Measurements from ENCODE around the gene GABARAPL2. TPM values are rescaled to one million over a fixed set of nuclear protein-coding genes. Genes with fewer than 3 reads are reported as not detected.
"Not testable (repeated sequence)": the region's sequence is repeated elsewhere in the genome, so short reads cannot be mapped to it uniquely, and the experiment has no call there.

Gene GABARAPL2, protein sequence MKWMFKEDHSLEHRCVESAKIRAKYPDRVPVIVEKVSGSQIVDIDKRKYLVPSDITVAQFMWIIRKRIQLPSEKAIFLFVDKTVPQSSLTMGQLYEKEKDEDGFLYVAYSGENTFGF
- polyA plus RNA-seq (2013, experiment 1 of 2; ENCODE audit: insufficient read length): 66.7 TPM
- 73.4 TPM for polyA plus RNA-seq (2013, experiment 2 of 2; ENCODE audit: insufficient read length)

DNA sequence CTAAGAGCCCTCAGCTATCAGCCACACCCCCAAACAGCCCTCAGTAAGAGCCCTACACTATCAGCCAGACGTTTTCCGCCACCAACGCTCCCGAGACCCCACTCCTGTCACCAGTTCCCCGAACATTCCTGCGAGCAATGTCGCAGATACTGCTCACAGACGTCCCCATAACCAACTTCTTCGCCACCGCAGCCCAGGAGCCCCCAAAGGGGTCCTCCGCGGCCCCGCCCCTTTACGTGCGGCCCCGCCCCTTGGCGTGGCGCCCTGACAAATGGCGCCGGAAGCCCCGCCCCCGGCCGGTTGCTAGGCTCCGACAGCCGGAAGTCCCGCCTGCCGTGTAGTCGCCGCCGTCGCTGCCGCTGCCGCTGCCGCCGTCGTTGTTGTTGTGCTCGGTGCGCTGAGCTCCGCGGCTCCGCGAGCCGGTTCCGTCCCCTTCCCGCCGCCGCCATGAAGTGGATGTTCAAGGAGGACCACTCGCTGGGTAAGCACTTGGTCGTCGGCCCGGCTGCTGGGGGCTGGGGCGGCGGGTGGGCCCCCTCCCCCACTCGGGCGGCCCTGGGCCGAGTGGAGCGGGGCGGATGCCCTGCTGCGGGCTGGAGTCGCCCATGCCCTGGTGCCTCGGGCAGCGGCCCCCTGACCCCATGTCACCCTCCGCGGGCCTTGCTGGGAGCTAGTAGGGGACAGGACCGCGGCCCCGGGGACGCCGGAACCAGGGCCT lies at the start of gene GABARAPL2:
Gene GABARAPL2, plus strand, starts transcription at position 340 of the 718 bp plus-strand sequence. Its CDS starts 108 bp downstream, at position 448.
- peak; percentile 73 for DNase-seq

DNA sequence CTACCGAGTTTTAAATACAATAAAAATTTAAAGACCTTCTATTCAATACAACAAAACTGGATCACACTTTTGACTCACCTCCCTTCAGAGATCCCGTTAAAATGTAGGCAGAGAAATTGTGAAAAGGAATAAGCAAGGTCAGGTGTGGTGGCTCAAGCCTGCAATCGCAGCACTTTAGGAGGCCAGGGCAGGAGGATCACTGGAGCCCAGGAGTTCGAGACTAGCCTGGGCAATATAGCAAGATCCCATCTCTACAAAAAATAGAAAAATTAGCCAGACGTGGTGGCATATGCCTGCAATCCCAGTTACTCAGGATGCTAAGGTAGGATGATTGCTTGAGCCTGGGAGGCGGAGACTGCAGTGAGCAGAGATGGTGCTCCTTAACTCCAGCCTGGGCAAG lies 47.0 kb upstream of the GABARAPL2 start:
- no peak for DNase-seq

DNA sequence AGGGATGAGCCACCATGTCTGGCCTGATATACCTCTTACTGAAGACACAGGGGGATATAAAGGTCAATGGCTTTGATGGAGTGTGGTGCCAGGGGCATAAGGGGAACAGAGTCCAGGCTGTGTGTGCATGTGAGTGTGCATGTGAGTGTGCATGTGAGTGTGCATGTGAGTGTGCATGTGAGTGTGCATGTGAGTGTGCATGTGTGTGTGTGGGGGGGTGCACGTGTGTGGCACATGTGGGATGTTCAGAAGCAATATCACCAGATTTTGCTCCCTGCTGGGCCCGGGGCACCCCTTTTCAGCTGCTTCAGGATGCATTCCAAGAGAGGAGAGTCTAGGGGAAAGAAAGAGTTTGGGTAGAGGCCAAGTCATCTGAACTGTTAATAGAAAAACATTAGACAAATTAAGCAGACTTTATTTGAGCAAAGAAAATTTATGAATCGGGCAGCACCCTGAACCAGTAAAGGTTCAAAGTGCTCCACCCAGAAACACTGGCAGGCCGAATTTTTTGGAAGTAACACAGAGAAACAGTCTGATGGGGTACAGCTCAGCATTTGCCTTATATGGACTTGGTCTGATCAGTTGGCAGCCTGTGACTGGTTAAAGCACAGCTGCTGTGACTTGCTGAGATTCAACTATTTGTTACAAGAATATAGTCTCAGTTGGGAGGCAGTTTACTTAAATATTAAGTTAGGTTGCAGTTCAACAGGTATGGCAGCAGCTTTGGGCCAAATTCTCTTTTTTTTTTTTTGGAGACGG lies 40.0 kb upstream of the GABARAPL2 start:
- no peak for DNase-seq

DNA sequence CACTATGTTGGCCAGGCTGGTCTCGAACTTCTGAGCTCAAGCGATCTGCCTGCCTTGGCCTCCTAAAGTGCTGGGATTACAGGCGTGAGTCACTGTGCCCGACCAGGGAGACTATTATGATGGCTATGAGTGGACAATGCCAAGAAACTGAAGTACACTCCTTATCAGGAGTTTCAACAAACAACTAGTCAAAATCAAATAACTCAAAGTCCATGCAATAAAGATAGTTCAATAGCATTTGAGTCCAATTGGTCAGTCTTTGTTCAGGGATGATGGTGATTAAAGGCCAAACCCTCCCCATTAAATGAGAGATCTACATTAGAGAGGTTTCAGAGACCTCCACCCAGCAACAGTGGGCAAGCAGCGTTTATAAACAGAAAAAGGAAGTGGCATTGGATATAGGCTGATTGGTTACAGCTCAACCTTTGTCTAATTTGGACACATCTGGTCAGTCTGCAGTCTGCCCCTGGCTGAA lies 38.3 kb upstream of the GABARAPL2 start:
- no peak for DNase-seq

DNA sequence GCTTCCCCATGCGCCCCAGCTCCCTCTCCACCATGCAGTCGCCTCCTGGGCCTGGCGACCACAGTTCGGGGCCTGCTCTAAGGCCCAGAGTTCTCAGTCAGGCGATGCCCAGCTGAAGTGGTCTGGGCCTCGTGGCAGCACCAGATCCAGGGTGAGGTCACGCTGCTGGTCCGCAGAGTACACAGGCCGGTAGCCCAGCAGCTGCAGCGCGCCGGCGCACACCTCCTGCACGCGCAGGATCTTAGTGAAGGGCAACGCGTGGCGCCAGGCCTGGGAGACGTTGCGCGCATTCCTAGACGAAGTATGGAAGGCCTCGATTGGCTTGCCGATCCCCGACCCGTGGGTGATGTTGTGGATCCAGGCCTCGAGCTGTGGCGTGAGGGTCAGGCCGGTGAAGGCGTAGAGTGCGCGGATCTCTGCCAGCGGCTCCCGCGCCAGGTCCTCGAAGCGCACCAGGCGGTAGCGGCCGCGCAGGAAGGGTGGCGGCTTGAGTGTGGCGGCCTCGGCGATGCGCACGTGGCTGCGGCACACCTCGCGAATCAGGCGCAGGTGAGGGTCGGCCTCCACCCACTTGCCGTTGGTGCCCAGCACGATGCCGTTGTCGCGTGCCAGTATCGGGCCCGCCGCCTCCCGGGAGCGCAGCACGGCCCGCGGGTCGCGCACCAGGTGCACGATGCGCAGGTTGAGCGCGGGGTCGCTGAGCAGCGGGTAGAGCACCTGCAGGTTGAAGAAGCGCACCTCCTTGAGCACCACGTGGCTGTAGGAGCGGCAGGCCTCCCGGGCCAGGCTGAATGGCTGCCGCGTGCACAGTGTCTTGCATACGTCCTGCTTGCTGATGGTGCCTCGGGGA lies 36.9 kb upstream of the GABARAPL2 start:
- no peak for DNase-seq

DNA sequence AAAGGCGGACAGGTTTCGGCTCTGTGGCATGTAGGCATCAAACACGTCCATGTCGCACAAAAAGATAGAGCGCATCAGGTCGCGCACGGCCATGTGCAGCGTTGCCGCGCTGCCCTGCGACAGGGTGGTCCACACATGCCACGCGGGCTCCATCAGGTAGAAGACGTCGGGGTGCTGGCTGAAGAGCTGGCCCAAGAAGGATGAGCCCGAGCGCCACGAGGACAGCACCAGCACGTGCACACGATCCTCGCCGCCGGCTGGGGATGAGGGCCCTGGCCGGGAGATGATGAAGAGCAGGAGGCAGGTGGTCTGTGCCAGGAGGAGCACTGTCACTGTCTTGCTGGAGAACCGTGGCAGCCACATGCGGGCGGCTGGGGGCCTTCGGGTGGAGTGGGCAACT lies 36.2 kb upstream of the GABARAPL2 start:
- no peak for DNase-seq

DNA sequence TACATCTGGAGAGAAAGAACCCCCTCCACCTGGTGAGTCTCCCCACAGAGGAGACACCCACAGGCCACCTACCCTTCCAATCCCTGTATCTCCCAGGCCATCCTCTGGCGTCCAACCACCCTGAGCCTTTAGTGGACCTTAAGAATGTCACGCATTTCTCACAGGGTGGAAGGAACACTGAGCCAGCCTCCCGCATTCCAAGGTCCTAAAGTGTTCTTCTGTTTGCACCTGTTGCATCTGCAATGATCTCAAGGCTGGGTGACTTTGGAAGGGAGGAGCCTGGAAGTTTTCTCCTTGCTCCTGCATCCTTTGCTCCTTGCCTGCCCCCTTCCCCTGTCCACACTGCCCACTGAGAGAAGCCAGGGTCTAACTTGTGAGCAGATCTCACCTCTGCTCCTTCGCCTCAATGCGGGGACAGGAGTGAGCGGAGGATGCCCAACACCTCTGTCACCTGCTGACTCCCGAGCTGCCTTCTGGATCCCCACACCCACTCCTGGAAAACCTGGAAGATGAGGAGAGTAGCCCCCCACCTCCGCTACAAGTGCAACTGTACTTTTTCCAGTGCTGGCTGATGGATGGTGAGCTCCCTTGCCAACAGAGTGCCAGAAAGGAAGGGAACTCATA lies 33.9 kb upstream of the GABARAPL2 start:
- no peak for DNase-seq

DNA sequence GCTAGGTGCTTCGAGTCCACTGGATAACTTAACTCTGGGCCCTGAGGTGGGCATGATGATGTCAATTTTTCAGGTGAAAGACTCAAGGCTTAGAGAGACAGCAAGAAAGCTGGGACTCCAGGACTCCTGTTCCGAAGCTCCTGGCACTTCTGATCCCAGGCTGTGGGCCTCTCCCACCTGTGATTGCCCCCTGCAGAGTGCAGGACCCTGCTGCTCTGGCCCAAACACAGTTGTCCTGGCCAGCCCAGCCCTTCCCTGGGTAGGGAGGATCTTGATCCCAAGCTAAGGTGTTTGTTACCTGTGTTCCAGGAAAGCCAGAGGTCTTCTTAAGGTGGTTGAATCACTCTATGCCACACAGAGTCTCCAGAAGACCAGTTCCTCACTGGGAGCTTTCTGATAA lies 33.4 kb upstream of the GABARAPL2 start:
- DNase-seq: no peak

DNA sequence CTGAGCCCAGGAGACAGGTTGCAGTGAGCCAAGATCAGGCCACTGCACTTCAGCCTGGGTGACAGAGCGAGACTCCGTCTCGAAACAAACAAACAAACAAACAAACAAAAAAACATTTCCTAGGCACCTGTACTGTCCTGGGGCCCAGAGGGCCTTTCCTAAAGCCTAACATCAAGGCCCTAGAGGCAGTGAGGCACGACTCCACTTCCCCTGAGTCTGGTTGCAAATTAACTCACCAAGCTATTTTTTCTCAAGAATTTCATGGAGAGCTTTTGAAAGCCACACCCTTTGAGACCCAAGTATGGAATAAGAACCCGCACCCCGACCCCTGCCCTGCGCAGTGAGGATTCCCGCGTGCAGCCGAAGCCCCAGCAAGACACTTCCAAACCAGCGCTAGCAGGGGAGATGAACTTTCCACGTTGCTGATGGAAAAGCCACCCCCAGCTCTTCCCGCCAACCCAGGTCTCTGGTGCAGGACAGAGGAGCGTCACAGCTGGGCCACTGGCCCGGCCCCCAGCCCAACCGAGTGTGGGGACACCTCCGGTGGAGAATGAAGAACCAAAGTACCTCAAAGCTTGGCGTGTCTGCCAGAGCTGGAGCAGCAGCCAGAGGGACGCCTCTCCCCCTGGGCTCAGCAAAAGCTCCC lies 31.5 kb upstream of the GABARAPL2 start:
- DNase-seq: no peak

DNA sequence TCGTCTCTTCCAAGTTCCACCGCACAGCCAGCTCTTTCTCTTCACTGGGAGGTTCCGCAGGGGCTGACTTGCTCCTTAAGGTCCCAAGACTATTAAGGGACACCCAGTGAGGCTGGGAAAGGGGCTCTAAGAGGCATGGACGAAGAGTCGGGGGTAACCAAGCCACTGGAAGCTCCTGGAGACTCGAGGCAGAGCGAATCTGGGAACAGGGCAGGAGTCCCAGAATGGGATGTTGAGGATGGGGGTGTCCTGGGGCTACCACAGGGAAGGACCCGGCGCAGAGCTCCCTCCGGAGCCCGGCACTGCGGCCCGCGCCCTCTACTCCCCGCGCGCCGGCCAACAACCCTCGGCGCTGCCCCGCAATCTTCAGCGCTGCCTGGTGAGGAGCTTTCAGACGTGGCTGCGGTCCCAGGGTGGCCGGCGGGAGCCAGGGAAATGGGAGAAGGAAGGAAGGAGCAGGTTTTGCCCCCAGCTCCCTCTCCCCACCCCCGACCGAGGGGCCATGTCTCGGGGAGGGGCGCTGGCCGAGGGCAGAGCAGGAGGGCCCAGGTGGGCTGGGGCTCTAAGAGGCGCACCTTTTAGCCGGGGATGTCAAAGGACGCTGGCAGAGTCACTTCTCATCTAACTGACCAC lies 30.9 kb upstream of the GABARAPL2 start:
- DNase-seq: no peak

DNA sequence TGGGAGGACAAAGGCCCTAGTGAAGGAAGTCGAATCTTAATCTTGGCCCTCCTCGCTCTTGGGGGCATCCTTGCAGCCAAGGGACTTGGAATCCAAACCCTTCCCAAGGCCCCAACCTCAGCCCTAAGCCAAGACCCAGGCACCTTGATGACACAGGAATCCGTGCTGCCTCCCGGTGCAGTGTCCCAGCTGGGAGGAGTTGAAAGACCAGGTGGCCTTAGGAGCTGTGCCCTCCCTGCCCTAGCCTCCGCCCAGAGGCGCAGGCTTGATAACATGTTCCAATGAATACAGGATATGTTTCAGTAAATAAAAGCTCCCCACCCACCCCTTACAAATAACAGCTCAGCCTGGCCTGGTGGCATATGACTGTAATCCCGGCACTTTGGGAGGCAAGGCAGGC lies 30.3 kb upstream of the GABARAPL2 start, which contains the start of gene CHST5:
Gene CHST5, minus strand, starts transcription at position 208 of the 400 bp plus-strand sequence. CDS start 5,724 bp downstream, outside the sequence.
- no peak for DNase-seq

DNA sequence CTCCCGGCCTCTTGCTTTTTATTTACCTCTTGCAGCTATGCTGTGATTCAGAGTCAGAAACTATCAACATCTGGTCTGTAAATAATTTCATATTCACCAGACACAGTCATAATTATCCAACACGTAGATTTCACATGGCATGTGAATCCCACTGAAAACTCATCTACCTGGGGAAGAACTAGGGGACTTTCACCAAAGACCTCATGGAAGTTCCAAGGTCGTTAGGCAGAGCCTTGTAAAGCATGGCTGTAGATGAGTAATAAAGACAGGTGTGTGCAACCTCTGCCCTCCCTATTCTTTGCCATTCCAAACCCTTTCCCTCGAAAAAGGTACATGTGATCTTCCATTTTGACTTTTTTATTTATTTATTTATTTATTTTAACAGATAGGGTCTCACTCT lies 28.4 kb upstream of the GABARAPL2 start:
- DNase-seq: no peak

DNA sequence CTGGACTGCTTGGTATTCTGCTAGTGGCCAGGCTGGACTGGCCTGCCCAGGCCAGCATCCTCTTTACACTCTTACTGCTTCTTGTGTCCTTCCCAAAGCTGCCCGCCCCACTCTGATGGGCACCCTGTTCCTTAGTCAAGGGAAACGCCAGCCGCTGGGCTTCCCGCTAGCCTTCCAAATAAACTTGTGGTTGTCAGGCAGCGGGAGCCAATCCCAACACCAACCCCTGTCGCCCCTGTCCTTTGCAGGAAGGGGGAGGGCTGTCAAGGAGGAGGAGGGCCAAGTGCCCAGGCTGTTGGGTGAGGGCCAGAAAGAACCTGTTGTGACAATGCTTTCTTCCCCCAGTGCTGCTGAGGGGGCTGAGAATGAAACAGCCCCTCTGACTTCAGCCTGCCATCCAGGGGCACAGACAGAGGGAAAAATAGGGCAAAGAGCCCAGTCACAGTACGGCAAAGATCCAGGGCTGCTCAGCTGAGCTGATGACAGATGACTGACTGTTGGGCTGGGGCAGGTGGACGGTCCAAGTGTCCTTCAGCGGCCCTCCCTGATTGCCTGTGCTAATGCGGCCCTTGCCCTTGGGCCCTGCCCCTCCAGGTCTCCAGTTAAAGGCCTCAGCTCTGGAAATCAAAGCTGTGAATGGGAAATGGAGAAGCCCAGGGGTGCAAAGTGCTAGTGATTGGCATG lies 27.2 kb upstream of the GABARAPL2 start:
- DNase-seq: not testable (repeated sequence)

DNA sequence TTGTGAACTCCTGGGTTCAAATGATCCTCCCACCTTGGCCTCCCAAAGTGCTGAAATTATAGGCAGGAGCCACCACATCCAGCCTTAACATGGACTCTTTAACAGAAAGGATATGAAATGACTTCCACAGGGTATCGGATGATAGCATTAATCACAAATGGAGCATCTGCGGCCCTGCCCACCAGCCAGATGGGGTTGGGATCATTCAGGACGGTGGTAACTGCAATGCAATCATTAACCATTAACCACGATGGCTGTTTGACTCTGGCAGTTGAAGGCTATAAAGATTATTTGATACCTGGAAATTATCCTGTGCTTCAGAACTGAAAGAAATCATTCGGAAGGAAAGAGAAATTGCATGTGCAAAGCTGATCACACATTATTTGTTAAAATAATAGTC lies 24.9 kb upstream of the GABARAPL2 start:
- no peak for DNase-seq

DNA sequence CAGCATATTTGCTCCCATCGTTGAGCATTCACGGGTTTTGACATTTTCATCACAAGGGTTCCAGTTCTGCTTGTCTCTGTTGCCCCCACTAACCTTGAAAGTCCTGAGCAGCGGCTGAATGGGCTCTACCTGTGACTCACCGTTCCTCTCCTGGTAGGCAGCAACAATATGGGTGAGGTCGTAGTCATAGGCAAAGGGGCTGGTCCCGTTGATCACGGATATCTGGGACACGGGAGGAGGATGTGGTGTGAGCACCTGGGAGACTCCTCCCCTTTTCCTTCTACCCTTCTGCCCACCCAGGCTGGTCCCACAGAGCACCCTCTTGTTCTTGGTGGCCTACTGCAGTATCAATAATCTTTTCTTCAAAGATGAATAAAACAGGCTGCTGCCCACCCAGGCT lies 23.7 kb upstream of the GABARAPL2 start:
- DNase-seq: not testable (repeated sequence)

DNA sequence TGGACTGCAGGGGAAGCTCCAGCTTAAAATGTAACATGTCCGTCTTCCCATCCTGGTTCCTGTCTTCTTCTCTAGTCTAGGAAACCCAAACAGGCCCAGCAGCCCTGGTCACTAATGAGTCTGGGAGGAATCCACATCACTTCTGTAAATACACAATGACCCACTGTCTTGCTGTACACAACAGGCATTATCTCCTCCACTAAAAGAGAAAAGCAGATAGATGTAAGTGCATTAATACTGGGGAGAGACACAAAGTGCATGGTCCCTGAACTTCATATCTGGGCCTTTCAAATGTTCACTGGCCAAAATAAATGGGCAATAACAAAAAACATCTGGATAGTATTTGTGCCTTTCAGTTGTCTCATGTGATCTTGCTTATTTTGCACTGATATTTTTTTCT lies 20.3 kb upstream of the GABARAPL2 start:
- DNase-seq: not testable (repeated sequence)

DNA sequence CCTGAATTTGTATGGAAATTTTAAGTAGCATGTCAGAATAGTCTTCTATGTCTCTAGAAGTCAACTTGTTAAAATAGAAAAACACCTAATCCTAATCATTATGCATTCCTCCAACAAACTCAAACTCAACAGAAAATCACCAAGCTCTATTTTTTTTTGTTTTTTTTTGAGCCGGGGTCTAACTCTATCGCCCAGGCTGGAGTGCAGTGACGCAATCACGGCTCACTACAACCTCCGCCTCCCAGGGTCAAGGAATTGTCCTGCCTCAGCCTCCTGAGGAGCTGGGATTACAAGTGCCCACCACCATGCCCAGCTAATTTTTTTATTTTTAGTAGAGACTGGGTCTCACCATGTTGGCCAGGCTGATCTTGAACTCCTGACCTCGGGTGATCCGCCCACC lies 19.9 kb upstream of the GABARAPL2 start:
- DNase-seq: no peak

DNA sequence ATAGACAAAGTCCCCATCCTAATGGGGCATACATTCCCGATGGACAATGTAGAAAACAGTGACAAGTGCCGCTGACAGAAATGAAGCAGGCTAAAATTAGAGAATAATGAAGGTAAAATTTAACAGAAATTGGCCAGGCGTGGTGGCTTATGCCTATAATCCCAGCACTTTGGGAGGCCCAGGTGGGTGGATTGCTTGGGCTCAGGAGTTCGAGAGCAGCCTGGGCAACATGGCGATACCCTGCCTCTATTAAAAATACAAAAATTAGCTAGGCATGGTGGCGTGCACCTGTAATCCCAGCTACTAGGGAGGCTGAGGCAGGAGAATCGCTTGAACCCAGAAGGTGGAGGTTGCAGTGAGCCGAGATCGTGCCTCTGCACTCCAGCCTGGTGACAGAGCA lies 17.7 kb upstream of the GABARAPL2 start:
- not testable (repeated sequence) for DNase-seq

DNA sequence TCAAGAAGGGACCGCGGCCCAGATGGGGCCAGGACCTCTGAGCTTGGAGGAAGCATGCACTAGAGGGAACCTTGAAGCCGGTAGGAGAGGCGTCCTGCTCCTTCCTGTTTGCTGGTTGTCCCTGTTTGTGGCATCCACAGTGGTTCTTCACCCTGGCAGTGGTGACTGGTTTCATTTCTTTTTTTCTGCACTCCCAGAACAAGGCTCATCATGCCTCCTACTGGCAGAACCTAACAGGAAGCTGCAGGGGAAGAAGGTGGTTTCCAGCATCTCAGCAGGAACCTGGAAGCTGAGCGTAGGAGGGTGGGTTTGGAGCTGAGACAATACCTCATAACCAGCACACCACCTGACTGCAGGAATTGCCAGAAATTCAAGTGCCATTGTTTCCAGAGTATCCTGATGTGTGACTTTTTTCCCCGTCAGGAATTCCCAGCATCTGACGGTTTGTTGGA lies 15.9 kb upstream of the GABARAPL2 start:
- DNase-seq: peak; percentile 7

DNA sequence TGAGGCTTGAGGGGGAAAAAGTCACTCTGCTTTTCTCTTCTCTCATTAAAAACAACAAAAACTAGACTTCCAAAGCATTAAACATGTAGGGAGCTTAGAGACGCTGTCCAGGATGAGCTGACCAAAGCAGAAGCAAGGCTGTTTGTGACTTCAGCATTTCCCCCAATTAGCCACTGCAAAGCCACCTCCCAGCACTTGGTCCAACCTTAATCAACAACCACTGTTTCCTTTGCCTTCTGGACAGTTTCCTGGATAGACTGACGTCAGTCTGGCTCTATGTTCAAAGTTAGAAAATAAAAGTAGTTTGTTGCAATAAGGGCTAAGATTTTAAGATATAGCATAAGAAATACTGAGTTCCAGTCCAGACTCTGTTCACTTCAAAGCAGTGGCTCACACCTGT lies 13.2 kb upstream of the GABARAPL2 start:
- DNase-seq: no peak
